WTC11 (cell line): ENCODE measurements around the gene TP53BP2.

ENCODE experiments used
- ATF2 ChIP-seq: sonication (generic); formaldehyde crosslinking; IDR thresholded peaks from 2 replicates; pipeline ENCODE4 v1.8.1; 2022; ENCODE audit warnings: low read depth, missing genetic modification reagents, borderline replicate concordance
- ATF3 ChIP-seq: sonication (generic); formaldehyde crosslinking; conservative IDR thresholded peaks from 2 replicates; pipeline ENCODE4 v1.8.1; 2022; ENCODE audit warnings: mild to moderate bottlenecking, missing genetic modification reagents
- E2F4 ChIP-seq: sonication (generic); formaldehyde crosslinking; IDR thresholded peaks from 2 replicates; pipeline ENCODE4 v1.8.1; 2022; ENCODE audit warnings: low read depth, mild to moderate bottlenecking, moderate library complexity, missing genetic modification reagents, borderline replicate concordance
- ESRRA ChIP-seq: sonication (generic); formaldehyde crosslinking; IDR thresholded peaks from 2 replicates; pipeline ENCODE4 v1.8.1; 2022; ENCODE audit warnings: mild to moderate bottlenecking, missing genetic modification reagents, borderline replicate concordance
- ETV6 ChIP-seq: sonication (generic); formaldehyde crosslinking; IDR thresholded peaks from 2 replicates; pipeline ENCODE4 v1.8.1; 2022; ENCODE audit warnings: mild to moderate bottlenecking, missing genetic modification reagents
- FOXP1 ChIP-seq: sonication (generic); formaldehyde crosslinking; IDR thresholded peaks from 2 replicates; pipeline ENCODE4 v1.8.0; 2022; ENCODE audit warnings: missing genetic modification reagents, mild to moderate bottlenecking, moderate library complexity, borderline replicate concordance
- JUN ChIP-seq: sonication (generic); formaldehyde crosslinking; IDR thresholded peaks from 2 replicates; pipeline ENCODE4 v1.8.0; 2023; ENCODE audit warnings: mild to moderate bottlenecking, missing genetic modification reagents
- TF ChIP-seq, protein P1 (sequence below): fragments of 200-600 bp; IDR thresholded peaks from 2 replicates; pipeline ENCODE4 v1.8.0; 2022; ENCODE audit warnings: antibody characterized with exemption
- TF ChIP-seq, protein P2 (sequence below): sonication (generic); formaldehyde crosslinking; IDR thresholded peaks from 2 replicates; pipeline ENCODE4 v1.8.0; 2022; ENCODE audit warnings: mild to moderate bottlenecking, missing genetic modification reagents
- TF ChIP-seq, protein P3 (sequence below): fragments of 250-450 bp; sonication (Bioruptor Pico); conservative IDR thresholded peaks from 2 replicates; pipeline ENCODE4 v1.9.0; 2021; ENCODE audit warnings: mild to moderate bottlenecking
- TF ChIP-seq, protein P4 (sequence below): sonication (generic); formaldehyde crosslinking; IDR thresholded peaks from 2 replicates; pipeline ENCODE4 v1.8.1; 2023; ENCODE audit warnings: mild to moderate bottlenecking, missing genetic modification reagents, borderline replicate concordance

GRCh38 chr1:223774134-223774814, 71.5 kb downstream of the TP53BP2 start:
- TF ChIP-seq JUN (CRISPR knock-in tag) = no peak
- TF ChIP-seq, protein P1, sequence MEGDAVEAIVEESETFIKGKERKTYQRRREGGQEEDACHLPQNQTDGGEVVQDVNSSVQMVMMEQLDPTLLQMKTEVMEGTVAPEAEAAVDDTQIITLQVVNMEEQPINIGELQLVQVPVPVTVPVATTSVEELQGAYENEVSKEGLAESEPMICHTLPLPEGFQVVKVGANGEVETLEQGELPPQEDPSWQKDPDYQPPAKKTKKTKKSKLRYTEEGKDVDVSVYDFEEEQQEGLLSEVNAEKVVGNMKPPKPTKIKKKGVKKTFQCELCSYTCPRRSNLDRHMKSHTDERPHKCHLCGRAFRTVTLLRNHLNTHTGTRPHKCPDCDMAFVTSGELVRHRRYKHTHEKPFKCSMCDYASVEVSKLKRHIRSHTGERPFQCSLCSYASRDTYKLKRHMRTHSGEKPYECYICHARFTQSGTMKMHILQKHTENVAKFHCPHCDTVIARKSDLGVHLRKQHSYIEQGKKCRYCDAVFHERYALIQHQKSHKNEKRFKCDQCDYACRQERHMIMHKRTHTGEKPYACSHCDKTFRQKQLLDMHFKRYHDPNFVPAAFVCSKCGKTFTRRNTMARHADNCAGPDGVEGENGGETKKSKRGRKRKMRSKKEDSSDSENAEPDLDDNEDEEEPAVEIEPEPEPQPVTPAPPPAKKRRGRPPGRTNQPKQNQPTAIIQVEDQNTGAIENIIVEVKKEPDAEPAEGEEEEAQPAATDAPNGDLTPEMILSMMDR = no peak
- TF ChIP-seq, protein P2, sequence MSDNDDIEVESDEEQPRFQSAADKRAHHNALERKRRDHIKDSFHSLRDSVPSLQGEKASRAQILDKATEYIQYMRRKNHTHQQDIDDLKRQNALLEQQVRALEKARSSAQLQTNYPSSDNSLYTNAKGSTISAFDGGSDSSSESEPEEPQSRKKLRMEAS (CRISPR knock-in tag) = no peak
- TF ChIP-seq ESRRA (CRISPR knock-in tag) = no peak
- TF ChIP-seq FOXP1 = no peak
- TF ChIP-seq, protein P3, sequence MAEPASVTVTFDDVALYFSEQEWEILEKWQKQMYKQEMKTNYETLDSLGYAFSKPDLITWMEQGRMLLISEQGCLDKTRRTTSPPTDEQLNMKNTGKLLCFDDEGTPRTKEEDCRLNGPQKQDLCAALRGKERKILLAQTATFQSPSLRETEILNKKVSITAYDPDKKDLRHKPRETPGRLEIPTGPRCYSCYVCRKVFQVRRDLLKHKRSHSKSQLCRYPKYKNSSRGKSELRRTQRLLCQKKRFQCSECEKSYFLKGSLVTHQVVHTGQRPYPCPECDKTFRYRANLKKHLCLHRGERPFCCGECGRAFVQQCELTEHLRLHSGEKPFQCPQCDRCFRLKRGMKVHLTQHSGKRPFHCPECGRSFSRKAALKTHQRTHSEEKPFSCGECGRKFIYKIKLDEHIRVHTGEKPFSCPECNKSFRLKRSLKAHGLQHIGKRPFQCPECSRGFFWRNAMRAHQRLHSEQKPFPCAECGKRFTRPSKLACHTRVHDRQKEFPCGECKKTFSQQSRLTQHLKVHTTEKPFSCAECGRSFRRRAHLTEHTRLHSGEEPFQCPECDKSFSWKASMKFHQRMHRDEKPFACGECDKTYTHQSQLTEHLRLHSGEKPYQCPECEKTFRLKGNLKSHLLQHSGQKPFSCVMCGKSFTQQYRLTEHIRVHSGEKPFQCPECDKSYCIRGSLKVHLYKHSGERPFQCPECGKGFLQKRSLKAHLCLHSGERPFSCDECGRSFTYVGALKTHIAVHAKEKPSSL (CRISPR knock-in tag) = no peak
- TF ChIP-seq ATF2 = no peak
- no peak for TF ChIP-seq ATF3 (CRISPR knock-in tag)
- TF ChIP-seq ETV6 (CRISPR knock-in tag) = no peak
- no peak for TF ChIP-seq E2F4
- TF ChIP-seq, protein P4, sequence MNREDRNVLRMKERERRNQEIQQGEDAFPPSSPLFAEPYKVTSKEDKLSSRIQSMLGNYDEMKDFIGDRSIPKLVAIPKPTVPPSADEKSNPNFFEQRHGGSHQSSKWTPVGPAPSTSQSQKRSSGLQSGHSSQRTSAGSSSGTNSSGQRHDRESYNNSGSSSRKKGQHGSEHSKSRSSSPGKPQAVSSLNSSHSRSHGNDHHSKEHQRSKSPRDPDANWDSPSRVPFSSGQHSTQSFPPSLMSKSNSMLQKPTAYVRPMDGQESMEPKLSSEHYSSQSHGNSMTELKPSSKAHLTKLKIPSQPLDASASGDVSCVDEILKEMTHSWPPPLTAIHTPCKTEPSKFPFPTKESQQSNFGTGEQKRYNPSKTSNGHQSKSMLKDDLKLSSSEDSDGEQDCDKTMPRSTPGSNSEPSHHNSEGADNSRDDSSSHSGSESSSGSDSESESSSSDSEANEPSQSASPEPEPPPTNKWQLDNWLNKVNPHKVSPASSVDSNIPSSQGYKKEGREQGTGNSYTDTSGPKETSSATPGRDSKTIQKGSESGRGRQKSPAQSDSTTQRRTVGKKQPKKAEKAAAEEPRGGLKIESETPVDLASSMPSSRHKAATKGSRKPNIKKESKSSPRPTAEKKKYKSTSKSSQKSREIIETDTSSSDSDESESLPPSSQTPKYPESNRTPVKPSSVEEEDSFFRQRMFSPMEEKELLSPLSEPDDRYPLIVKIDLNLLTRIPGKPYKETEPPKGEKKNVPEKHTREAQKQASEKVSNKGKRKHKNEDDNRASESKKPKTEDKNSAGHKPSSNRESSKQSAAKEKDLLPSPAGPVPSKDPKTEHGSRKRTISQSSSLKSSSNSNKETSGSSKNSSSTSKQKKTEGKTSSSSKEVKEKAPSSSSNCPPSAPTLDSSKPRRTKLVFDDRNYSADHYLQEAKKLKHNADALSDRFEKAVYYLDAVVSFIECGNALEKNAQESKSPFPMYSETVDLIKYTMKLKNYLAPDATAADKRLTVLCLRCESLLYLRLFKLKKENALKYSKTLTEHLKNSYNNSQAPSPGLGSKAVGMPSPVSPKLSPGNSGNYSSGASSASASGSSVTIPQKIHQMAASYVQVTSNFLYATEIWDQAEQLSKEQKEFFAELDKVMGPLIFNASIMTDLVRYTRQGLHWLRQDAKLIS = no peak
